ENCODE measurements around the gene PRKCA. TPM values are rescaled to one million over a fixed set of nuclear protein-coding genes. Genes with fewer than 3 reads are reported as not detected.

The PRKCA gene
- total and polyA plus RNA-seq, 4 donors: 3.0 to 14.1 (median 5.4) TPM

- WGBS: over 99% methylated on average over 3 of the region's 3 CpGs
- peaks cover 4 to 42% (median 35%) of the 10 kb centered on the region in 4 donors for H3K4me1 ChIP-seq (ENCODE audit: control insufficient read depth in 4 of 4, insufficient read depth in 4 of 4, low read length in 3 of 4)
- TF ChIP-seq RXRA (IDR thresholded peaks at IDR 0.05) (no peak), TAF1 (conservative IDR thresholded peaks at IDR 0.05) (no peak), ZBTB33 (IDR thresholded peaks at IDR 0.05) (no peak), HNF4G (IDR thresholded peaks at IDR 0.05) (no peak), FOXA2 (IDR thresholded peaks at IDR 0.05) (no peak), REST (IDR thresholded peaks at IDR 0.05) (no peak), CTCF (IDR thresholded peaks at IDR 0.05; ENCODE audit: low read depth, low read length, missing input control) (no peak), EGR1 (IDR thresholded peaks at IDR 0.05; ENCODE audit: low read depth in 2 of 2) (no peak), NR2F2 (IDR thresholded peaks at IDR 0.05) (no peak), SP1 (IDR thresholded peaks at IDR 0.05) (no peak), YY1 (IDR thresholded peaks at IDR 0.05) (no peak), HNF4A (conservative IDR thresholded peaks at IDR 0.05) (no peak), JUND (IDR thresholded peaks at IDR 0.05) (no peak), GABPA (IDR thresholded peaks at IDR 0.05 in 1 of 2, conservative IDR thresholded peaks at IDR 0.05 in 1 of 2) (no peak), RAD21 (IDR thresholded peaks at IDR 0.05) (no peak), FOXA1 (IDR thresholded peaks at IDR 0.05) (no peak)
- TF ChIP-seq, protein P1, sequence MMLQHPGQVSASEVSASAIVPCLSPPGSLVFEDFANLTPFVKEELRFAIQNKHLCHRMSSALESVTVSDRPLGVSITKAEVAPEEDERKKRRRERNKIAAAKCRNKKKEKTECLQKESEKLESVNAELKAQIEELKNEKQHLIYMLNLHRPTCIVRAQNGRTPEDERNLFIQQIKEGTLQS (IDR thresholded peaks at IDR 0.05): no peak
- TF ChIP-seq, protein P2, sequence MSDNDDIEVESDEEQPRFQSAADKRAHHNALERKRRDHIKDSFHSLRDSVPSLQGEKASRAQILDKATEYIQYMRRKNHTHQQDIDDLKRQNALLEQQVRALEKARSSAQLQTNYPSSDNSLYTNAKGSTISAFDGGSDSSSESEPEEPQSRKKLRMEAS (IDR thresholded peaks at IDR 0.05): no peak
- no peaks in the 10 kb centered on the region for H3K27me3 ChIP-seq (ENCODE audit: control insufficient read depth in 4 of 4, insufficient read depth in 4 of 4, low read length in 3 of 4)
- H3K4me3 ChIP-seq (ENCODE audit: low read depth in 1 of 3, low read length in 3 of 3): no peak overlapping the region
- no peak overlapping the region for H3K9ac ChIP-seq (ENCODE audit: low read depth in 1 of 2, low read length in 2 of 2)
- H3K36me3 ChIP-seq (ENCODE audit: control insufficient read depth in 4 of 4, insufficient read depth in 3 of 4, low read depth in 1 of 4, low read length in 3 of 4): no peaks in the 10 kb centered on the region
- H3K27ac ChIP-seq (ENCODE audit: low read depth in 1 of 2, low read length in 2 of 2): no peak overlapping the region
- DNase-seq (ENCODE audit: low spot score): no peak
- H3K9me3 ChIP-seq (ENCODE audit: control insufficient read depth in 4 of 4, low read length in 3 of 4): no peaks in the 10 kb centered on the region
These were observed 41.2 kb downstream of the PRKCA start for GRCh38 chr17:66343531-66344078.

Data from liver (tissue), 9 donors.